Fibroblast of lung (primary cell): ENCODE data around the gene LCAT. TPM values are rescaled to one million over a fixed set of nuclear protein-coding genes. Genes with fewer than 3 reads are reported as not detected.

Experiments used
- DNase-seq, 2 donors: peaks; one replicate each; pipeline versions ENCODE4 v3.0.0 to v3.0.0-alpha.2; 2010; ENCODE audit warnings: low read depth in 2 of 2
- H2AFZ ChIP-seq: 2 replicates; pipeline ENCODE4 v1.5.1; 2012; ENCODE audit warnings: low read length, control low read depth, inconsistent platforms
- H3K27ac ChIP-seq: 2 replicates; pipeline ENCODE4 v1.5.1; 2011; ENCODE audit warnings: low read length, control low read depth; ENCODE audit not compliant: insufficient read depth
- H3K27me3 ChIP-seq: 2 replicates; pipeline ENCODE4 v1.5.1; 2011; ENCODE audit warnings: mild to moderate bottlenecking, low read length; ENCODE audit not compliant: control insufficient read depth, insufficient read depth
- H3K36me3 ChIP-seq: 2 replicates; pipeline ENCODE4 v1.5.1; 2011; ENCODE audit warnings: low read length; ENCODE audit not compliant: control insufficient read depth, insufficient read depth
- H3K4me1 ChIP-seq: 2 replicates; pipeline ENCODE4 v1.5.1; 2011; ENCODE audit warnings: low read length; ENCODE audit not compliant: control insufficient read depth, insufficient read depth; ENCODE audit errors: extremely low read depth
- H3K4me2 ChIP-seq: 2 replicates; pipeline ENCODE4 v1.5.1; 2011; ENCODE audit warnings: low read length, control low read depth; ENCODE audit not compliant: insufficient read depth; ENCODE audit errors: extremely low read depth
- H3K4me3 ChIP-seq, 4 experiments: fragments of 200-600 bp in 1 of 4; sonication (generic) in 1 of 4; replicated peaks in 1 of 4; 2 replicates each; pipeline ENCODE4 v1.5.1; 2011 to 2016; ENCODE audit warnings: low read length in 4 of 4, low read depth in 3 of 4, mild to moderate bottlenecking in 3 of 4, control low read depth in 2 of 4, inconsistent platforms in 1 of 4, mixed read lengths in 1 of 4; ENCODE audit not compliant: insufficient read depth in 1 of 4; ENCODE audit errors: control extremely low read depth in 1 of 4
- H3K79me2 ChIP-seq: 2 replicates; pipeline ENCODE4 v1.5.1; 2012; ENCODE audit warnings: mild to moderate bottlenecking, low read length, inconsistent platforms; ENCODE audit not compliant: control insufficient read depth, insufficient read depth
- H3K9ac ChIP-seq: 2 replicates; pipeline ENCODE4 v1.5.1; 2011; ENCODE audit warnings: mild to moderate bottlenecking, low read length, control low read depth; ENCODE audit not compliant: insufficient read depth
- H3K9me3 ChIP-seq: 2 replicates; pipeline ENCODE4 v1.5.1; 2012; ENCODE audit warnings: low read depth, low read length; ENCODE audit not compliant: control insufficient read depth, insufficient read depth
- H4K20me1 ChIP-seq: 2 replicates; pipeline ENCODE4 v1.5.1; 2011; ENCODE audit warnings: low read length; ENCODE audit not compliant: control insufficient read depth, insufficient read depth; ENCODE audit errors: extremely low read depth
- CTCF ChIP-seq, 2 donors: IDR thresholded peaks in 1 of 2; conservative IDR thresholded peaks in 1 of 2; 1 replicate in 1 of 2; 2 replicates in 1 of 2; pipeline ENCODE4 v1.5.1; 2011 to 2012; ENCODE audit warnings: low read length in 2 of 2, control low read depth in 1 of 2, inconsistent platforms in 1 of 2, low read depth in 1 of 2, mild to moderate bottlenecking in 1 of 2
- EZH2 ChIP-seq: IDR thresholded peaks from 2 replicates; pipeline ENCODE4 v1.5.1; 2012; ENCODE audit warnings: low read length, control low read depth, mild to moderate bottlenecking; ENCODE audit errors: missing control alignments
- polyA plus RNA-seq, 2 donors: library from polyadenylated mRNA; depleted of rRNA in 1 of 2; stranded (reverse) in 1 of 2; unstranded in 1 of 2; fragments of >200 nt; gene quantifications; 2 replicates each; pipeline ENCODE4 v1.2.1, GENCODE V29; 2011 to 2012; ENCODE audit warnings: missing spikeins in 1 of 2
- total RNA-seq: library from RNA; depleted of rRNA; stranded (reverse); fragments of >200 nt; gene quantifications from 2 replicates; pipeline ENCODE4 v1.2.1, GENCODE V29; 2014

LCAT gene
- total and polyA plus RNA-seq, 2 donors (not counting 1 experiment from before 2014, with no cell fraction given), result 4.5 to 6.4 TPM

GRCh38 chr16:67963292-67963661 is 19.4 kb upstream of the LCAT start:
- H3K27ac ChIP-seq, result no peak overlapping the region
- H3K9ac ChIP-seq, result no peak overlapping the region
- H3K4me3 ChIP-seq, result no peak overlapping the region
- H3K27me3 ChIP-seq, result no peaks in the 10 kb centered on the region
- DNase-seq, result no peak
- H3K4me2 ChIP-seq, result no peak overlapping the region
- H3K79me2 ChIP-seq, result peaks cover 89% of the 10 kb centered on the region
- H3K9me3 ChIP-seq, result no peaks in the 10 kb centered on the region
- TF ChIP-seq EZH2 (no peak), CTCF (conservative IDR thresholded peaks at IDR 0.05 in 1 of 2, IDR thresholded peaks at IDR 0.05 in 1 of 2; ENCODE audit: low read depth in 1 of 2, low read length in 2 of 2) (no peak)
- no peak overlapping the region for H2AFZ ChIP-seq
- H4K20me1 ChIP-seq, result no peaks in the 10 kb centered on the region
- H3K4me1 ChIP-seq, result peaks cover 40% of the 10 kb centered on the region
- peaks cover 32% of the 10 kb centered on the region for H3K36me3 ChIP-seq

DNA sequence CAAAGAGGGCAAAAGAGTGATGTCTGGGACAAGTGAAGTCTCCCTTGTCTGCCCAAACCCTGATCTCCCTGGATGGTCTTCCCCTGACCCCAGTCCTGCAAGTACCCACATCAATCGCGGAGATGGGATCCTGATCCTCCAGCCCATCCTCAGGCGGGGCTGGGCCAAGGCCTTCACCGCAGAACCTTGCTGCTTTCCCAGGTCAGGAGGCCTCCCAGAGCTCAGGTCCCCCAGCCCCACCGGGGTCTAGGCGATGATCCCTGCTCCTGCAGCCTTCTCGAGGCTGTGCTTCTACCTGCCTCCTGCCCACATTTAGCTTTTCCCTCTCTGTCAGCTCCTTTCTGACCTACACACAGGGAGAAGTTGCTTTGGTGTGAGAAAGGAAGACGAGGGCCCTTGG is 18.2 kb upstream of the LCAT start:
- Histone ChIP-seq H2AFZ (no peak overlapping the region), H4K20me1 (no peaks in the 10 kb centered on the region), H3K4me2 (no peak overlapping the region), H3K27me3 (no peaks in the 10 kb centered on the region), H3K9me3 (no peaks in the 10 kb centered on the region), H3K36me3 (peaks cover 38% of the 10 kb centered on the region), H3K9ac (no peak overlapping the region), H3K79me2 (peaks cover 79% of the 10 kb centered on the region), H3K4me3 (no peak overlapping the region), H3K27ac (no peak overlapping the region), H3K4me1 (peaks cover 39% of the 10 kb centered on the region)
- TF ChIP-seq EZH2 (no peak), CTCF (conservative IDR thresholded peaks at IDR 0.05 in 1 of 2, IDR thresholded peaks at IDR 0.05 in 1 of 2; ENCODE audit: low read depth in 1 of 2, low read length in 2 of 2) (no peak)
- no peak for DNase-seq

DNA sequence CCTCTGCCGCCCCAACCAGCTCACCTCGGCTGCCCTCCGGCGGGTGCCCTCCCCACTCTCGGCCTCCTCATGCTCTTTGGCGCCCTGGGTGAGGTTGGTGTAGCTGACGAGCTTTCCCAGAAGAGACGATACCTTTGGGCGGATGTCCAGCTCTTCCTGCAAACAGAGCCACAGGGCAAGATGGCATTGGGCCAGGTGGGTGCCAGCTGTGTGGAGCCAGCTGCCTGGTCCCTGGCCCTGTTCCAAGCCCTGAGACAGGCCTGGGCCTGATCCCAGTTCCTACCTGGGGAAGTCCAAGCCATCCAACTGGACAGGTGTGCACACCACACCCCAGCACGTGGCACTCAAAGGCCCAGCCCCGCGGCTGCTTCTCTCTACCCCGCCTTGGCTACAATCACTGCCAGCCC is 17.6 kb upstream of the LCAT start:
- TF ChIP-seq CTCF (conservative IDR thresholded peaks at IDR 0.05 in 1 of 2, IDR thresholded peaks at IDR 0.05 in 1 of 2; ENCODE audit: low read depth in 1 of 2, low read length in 2 of 2) (no peak), EZH2 (no peak)
- Histone ChIP-seq H3K36me3 (peaks cover 38% of the 10 kb centered on the region), H3K4me1 (peaks cover 33% of the 10 kb centered on the region), H3K27me3 (no peaks in the 10 kb centered on the region), H3K9me3 (no peaks in the 10 kb centered on the region), H3K27ac (no peak overlapping the region), H3K9ac (no peak overlapping the region), H3K4me3 (no peak overlapping the region), H3K79me2 (peaks cover 73% of the 10 kb centered on the region), H2AFZ (no peak overlapping the region), H3K4me2 (no peak overlapping the region), H4K20me1 (no peaks in the 10 kb centered on the region)
- DNase-seq, result no peak
